ENCODE measurements around the gene CNIH4. TPM values are rescaled to one million over a fixed set of nuclear protein-coding genes. Genes with fewer than 3 reads are reported as not detected.

CNIH4 gene
- total RNA-seq, 1 experiment from 2014 or later = 104 TPM

GRCh38 chr1:224373008-224373590 is 16.4 kb downstream of the CNIH4 start:
- Mint-ChIP-seq H3K4me1 (peaks cover 5 to 9% of the 10 kb centered on the region in 2 experiments; a peak in 2 of 4 replicates), H3K9me3 (no peaks in the 10 kb centered on the region), H3K4me3 (no peak overlapping the region), H3K27me3 (ENCODE audit: low read depth) (no peaks in the 10 kb centered on the region), H3K36me3 (ENCODE audit: insufficient read depth in 1 of 3, low read depth in 3 of 3) (peaks cover 44 to 93% (median 89%) of the 10 kb centered on the region in 3 experiments), H3K27ac (peak overlapping the region in 1 of 3 experiments; percentile 44; a peak in 1 of 7 replicates)
- Histone ChIP-seq H3K56ac (ENCODE audit: insufficient read length, low read depth, low read length) (no peak overlapping the region), H2BK120ac (ENCODE audit: low read depth, low read length, poor library complexity, severe bottlenecking) (no peak overlapping the region), H3K14ac (ENCODE audit: insufficient read depth, low read length) (no peak overlapping the region), H3K4ac (ENCODE audit: low read depth, low read length) (no peak overlapping the region), H3K23me2 (ENCODE audit: insufficient read length, low read depth, low read length, poor library complexity, severe bottlenecking) (no peaks in the 10 kb centered on the region), H3K4me2 (ENCODE audit: insufficient read depth, insufficient read length, low read length) (no peak overlapping the region), H2AFZ (ENCODE audit: low read length) (no peak overlapping the region), H2AK5ac (ENCODE audit: insufficient read length, low read length) (no peak overlapping the region), H3K79me1 (ENCODE audit: insufficient read depth, low read depth, low read length, poor library complexity, severe bottlenecking) (peaks cover 3% of the 10 kb centered on the region), H3K9ac (ENCODE audit: extremely low read depth, insufficient read length, low read length) (no peak overlapping the region), H2BK5ac (ENCODE audit: insufficient read length, low read length) (no peak overlapping the region), H3K23ac (ENCODE audit: insufficient read length, low read depth, low read length) (no peak overlapping the region), H4K20me1 (ENCODE audit: control insufficient read depth, insufficient read depth, insufficient read length) (no peaks in the 10 kb centered on the region), H3K9me3 (ENCODE audit: control insufficient read depth, low read depth, low read length) (no peaks in the 10 kb centered on the region), H2BK12ac (ENCODE audit: insufficient read length, low read depth, low read length) (no peak overlapping the region), H3T11ph (ENCODE audit: low read length) (no peak overlapping the region), H3K27ac (ENCODE audit: insufficient read length, low read depth, low read length) (no peak overlapping the region), H3K4me1 (ENCODE audit: insufficient read depth, low read length) (no peaks in the 10 kb centered on the region), H4K91ac (ENCODE audit: insufficient read length, low read depth, low read length) (no peak overlapping the region), H2BK20ac (ENCODE audit: low read depth, low read length, poor library complexity, severe bottlenecking) (no peak overlapping the region), H2BK15ac (ENCODE audit: low read depth, low read length) (no peak overlapping the region), H3K79me2 (ENCODE audit: insufficient read depth, low read length) (no peaks in the 10 kb centered on the region; the same call in 1 of the 2 replicates), H3K18ac (ENCODE audit: insufficient read length, low read depth, low read length) (no peak overlapping the region), H3K27me3 (ENCODE audit: insufficient read depth, low read length) (no peaks in the 10 kb centered on the region), H4K8ac (replicated peaks; ENCODE audit: insufficient read length, low read depth, low read length) (no peak overlapping the region), H4K5ac (ENCODE audit: insufficient read length, low read depth, low read length) (no peak overlapping the region)
- no peak for DNase-seq
- TF ChIP-seq, protein P1, sequence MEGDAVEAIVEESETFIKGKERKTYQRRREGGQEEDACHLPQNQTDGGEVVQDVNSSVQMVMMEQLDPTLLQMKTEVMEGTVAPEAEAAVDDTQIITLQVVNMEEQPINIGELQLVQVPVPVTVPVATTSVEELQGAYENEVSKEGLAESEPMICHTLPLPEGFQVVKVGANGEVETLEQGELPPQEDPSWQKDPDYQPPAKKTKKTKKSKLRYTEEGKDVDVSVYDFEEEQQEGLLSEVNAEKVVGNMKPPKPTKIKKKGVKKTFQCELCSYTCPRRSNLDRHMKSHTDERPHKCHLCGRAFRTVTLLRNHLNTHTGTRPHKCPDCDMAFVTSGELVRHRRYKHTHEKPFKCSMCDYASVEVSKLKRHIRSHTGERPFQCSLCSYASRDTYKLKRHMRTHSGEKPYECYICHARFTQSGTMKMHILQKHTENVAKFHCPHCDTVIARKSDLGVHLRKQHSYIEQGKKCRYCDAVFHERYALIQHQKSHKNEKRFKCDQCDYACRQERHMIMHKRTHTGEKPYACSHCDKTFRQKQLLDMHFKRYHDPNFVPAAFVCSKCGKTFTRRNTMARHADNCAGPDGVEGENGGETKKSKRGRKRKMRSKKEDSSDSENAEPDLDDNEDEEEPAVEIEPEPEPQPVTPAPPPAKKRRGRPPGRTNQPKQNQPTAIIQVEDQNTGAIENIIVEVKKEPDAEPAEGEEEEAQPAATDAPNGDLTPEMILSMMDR (conservative IDR thresholded peaks at IDR 0.05) = no peak
- WGBS (ENCODE audit: extremely low coverage, insufficient read length, low lambda C conversion rate) = no CpG with 5 or more reads among the region's 5 CpGs

Measured in H9 (cell line).